ENCODE measurements around the gene NIN.
"Not testable (repeated sequence)": the region's sequence is repeated elsewhere in the genome, so short reads cannot be mapped to it uniquely, and the experiment has no call there.

The NIN gene

GRCh38 chr14:50719911-50720759, 110.8 kb downstream of the NIN start:
- no peak for DNase-seq (ENCODE audit: low spot score)

GRCh38 chr14:50718949-50719348, 112.0 kb downstream of the NIN start:
- DNase-seq (ENCODE audit: low spot score) = no peak

- DNase-seq (ENCODE audit: low spot score) = no peak
Measured at GRCh38 chr14:50717811-50718210, 113.2 kb downstream of the NIN start.

GRCh38 chr14:50714450-50715073, 116.4 kb downstream of the NIN start:
- peak; percentile 17 for DNase-seq (ENCODE audit: low spot score)

- DNase-seq (ENCODE audit: low spot score) = no peak
Measured at GRCh38 chr14:50711043-50711442, 119.9 kb downstream of the NIN start.

GRCh38 chr14:50705026-50705593, 125.9 kb downstream of the NIN start:
- no peak for DNase-seq (ENCODE audit: low spot score)

- DNase-seq (ENCODE audit: low spot score) = no peak
Measured at GRCh38 chr14:50704454-50705010, 126.4 kb downstream of the NIN start.

GRCh38 chr14:50697659-50698290, 133.2 kb downstream of the NIN start:
- no peak for DNase-seq (ENCODE audit: low spot score)

- DNase-seq (ENCODE audit: low spot score) = not testable (repeated sequence)
Measured at GRCh38 chr14:50694260-50694659, 136.7 kb downstream of the NIN start.

GRCh38 chr14:50688875-50689274, 142.1 kb downstream of the NIN start:
- no peak for DNase-seq (ENCODE audit: low spot score)

- DNase-seq (ENCODE audit: low spot score) = no peak
Measured at GRCh38 chr14:50679674-50680073, 151.3 kb downstream of the NIN start.

GRCh38 chr14:50678163-50678562, 152.8 kb downstream of the NIN start:
- no peak for DNase-seq (ENCODE audit: low spot score)

- no peak for DNase-seq (ENCODE audit: low spot score)
Measured at GRCh38 chr14:50677527-50678063, 153.4 kb downstream of the NIN start.

GRCh38 chr14:50676814-50677516, 154.0 kb downstream of the NIN start:
- no peak for DNase-seq (ENCODE audit: low spot score)

GRCh38 chr14:50675597-50675996, 155.4 kb downstream of the NIN start:
- no peak for DNase-seq (ENCODE audit: low spot score)

GRCh38 chr14:50670866-50671256, 160.1 kb downstream of the NIN start:
- no peak for DNase-seq (ENCODE audit: low spot score)

- DNase-seq (ENCODE audit: low spot score) = no peak
Measured at GRCh38 chr14:50670196-50670865, 160.6 kb downstream of the NIN start.

Measured in HuH-7.5 (cell line).